ENCODE results near the gene ITGAD. TPM values are rescaled to one million over a fixed set of nuclear protein-coding genes. Genes with fewer than 3 reads are reported as not detected.
"Not testable (repeated sequence)": the region's sequence is repeated elsewhere in the genome, so short reads cannot be mapped to it uniquely, and the experiment has no call there.

ITGAD gene
- total RNA-seq, 1 experiment from 2014 or later = not detected

- ATAC-seq (no peak), DNase-seq (no peak)
- Histone ChIP-seq H3K36me3 (ENCODE audit: low read depth, low read length) (no peaks in the 10 kb centered on the region), H3K27me3 (ENCODE audit: low read length) (no peaks in the 10 kb centered on the region), H4K20me1 (ENCODE audit: low read length) (no peaks in the 10 kb centered on the region), H3K9me3 (ENCODE audit: low read length) (no peaks in the 10 kb centered on the region), H3K79me2 (ENCODE audit: low read length) (no peaks in the 10 kb centered on the region), H3F3A (ENCODE audit: low read length, unreplicated experiment) (no peaks in the 10 kb centered on the region), H3K9ac (ENCODE audit: low read length) (no peak overlapping the region), H3K4me2 (ENCODE audit: low read length) (no peak overlapping the region), H3K4me1 (ENCODE audit: insufficient read depth, low read length) (no peaks in the 10 kb centered on the region), H3K27ac (ENCODE audit: low read length) (no peak overlapping the region), H2AFZ (ENCODE audit: low read length) (no peak overlapping the region), H3K9me2 (replicated peaks; ENCODE audit: low read length) (no peaks in the 10 kb centered on the region), H3K4me3 (ENCODE audit: low read length) (no peak overlapping the region)
- ChIA-PET POLR2A (ENCODE audit: unreplicated experiment) (no interaction called here), CTCF (no interaction called here)
- TF ChIP-seq EZH2phosphoT487 (IDR thresholded peaks at IDR 0.05; ENCODE audit: borderline replicate concordance, low read length) (no peak), EZH2 (IDR thresholded peaks at IDR 0.05; ENCODE audit: low read length, unreplicated experiment) (no peak), CTCF (conservative IDR thresholded peaks at IDR 0.05; ENCODE audit: low read depth, low read length) (no peak)
- no TSS peak for BruUV-seq (replicated peaks)
- intact Hi-C loops (cut with micrococcal nuclease) = no loop called here
These were observed 46.4 kb downstream of the ITGAD start for GRCh38 chr16:31439519-31439918.

- Histone ChIP-seq H3K36me3 (ENCODE audit: low read depth, low read length) (no peaks in the 10 kb centered on the region), H3F3A (ENCODE audit: low read length, unreplicated experiment) (no peaks in the 10 kb centered on the region), H3K9ac (ENCODE audit: low read length) (no peak overlapping the region), H3K27me3 (ENCODE audit: low read length) (no peaks in the 10 kb centered on the region), H3K4me2 (ENCODE audit: low read length) (no peak overlapping the region), H4K20me1 (ENCODE audit: low read length) (no peaks in the 10 kb centered on the region), H3K9me3 (ENCODE audit: low read length) (no peaks in the 10 kb centered on the region), H3K4me3 (ENCODE audit: low read length) (no peak overlapping the region), H3K79me2 (ENCODE audit: low read length) (no peaks in the 10 kb centered on the region), H2AFZ (ENCODE audit: low read length) (no peak overlapping the region), H3K4me1 (ENCODE audit: insufficient read depth, low read length) (no peaks in the 10 kb centered on the region), H3K27ac (ENCODE audit: low read length) (no peak overlapping the region), H3K9me2 (replicated peaks; ENCODE audit: low read length) (no peaks in the 10 kb centered on the region)
- ATAC-seq (no peak), DNase-seq (no peak)
- ChIA-PET CTCF (no interaction called here), POLR2A (ENCODE audit: unreplicated experiment) (no interaction called here)
- intact Hi-C loops (cut with micrococcal nuclease) = loop anchor here (5.0 kb wide), 2 partner anchors 298 to 458 kb away; no protein-coding TSS in a partner anchor
- TF ChIP-seq CTCF (conservative IDR thresholded peaks at IDR 0.05; ENCODE audit: low read depth, low read length) = no peak
- BruUV-seq (replicated peaks) = no TSS peak
These were observed 47.5 kb downstream of the ITGAD start for GRCh38 chr16:31440516-31441184.

GRCh38 chr16:31441956-31442355 is 48.8 kb downstream of the ITGAD start:
- no TSS peak for BruUV-seq (replicated peaks)
- CTCF ChIA-PET = interaction anchor here (0.5 kb wide), 1 partner anchor 492 kb away, joined by 4 read pairs; no protein-coding TSS in a partner anchor
- no peak for ATAC-seq
- Histone ChIP-seq H3K9ac (ENCODE audit: low read length) (no peak overlapping the region), H4K20me1 (ENCODE audit: low read length) (no peaks in the 10 kb centered on the region), H3K4me2 (ENCODE audit: low read length) (no peak overlapping the region), H3K27ac (ENCODE audit: low read length) (no peak overlapping the region), H2AFZ (ENCODE audit: low read length) (no peak overlapping the region), H3K36me3 (ENCODE audit: low read depth, low read length) (no peaks in the 10 kb centered on the region), H3K9me3 (ENCODE audit: low read length) (no peaks in the 10 kb centered on the region), H3K27me3 (ENCODE audit: low read length) (no peaks in the 10 kb centered on the region), H3K79me2 (ENCODE audit: low read length) (no peaks in the 10 kb centered on the region), H3K4me1 (ENCODE audit: insufficient read depth, low read length) (no peaks in the 10 kb centered on the region), H3K9me2 (replicated peaks; ENCODE audit: low read length) (no peaks in the 10 kb centered on the region), H3K4me3 (ENCODE audit: low read length) (no peak overlapping the region), H3F3A (ENCODE audit: low read length, unreplicated experiment) (no peaks in the 10 kb centered on the region)
- intact Hi-C loops (cut with micrococcal nuclease) = loop anchor here (5.0 kb wide), 2 partner anchors 300 to 460 kb away; no protein-coding TSS in a partner anchor
- no peak for TF ChIP-seq CTCF (conservative IDR thresholded peaks at IDR 0.05; ENCODE audit: low read depth, low read length)
- no peak for TF ChIP-seq EZH2phosphoT487 (IDR thresholded peaks at IDR 0.05; ENCODE audit: borderline replicate concordance, low read length)
- no peak for TF ChIP-seq EZH2 (IDR thresholded peaks at IDR 0.05; ENCODE audit: low read length, unreplicated experiment)
- POLR2A ChIA-PET (ENCODE audit: unreplicated experiment) = no interaction called here
- DNase-seq = no peak

- H3K4me2 ChIP-seq (ENCODE audit: low read length); H2AFZ ChIP-seq (ENCODE audit: low read length); H3K4me1 ChIP-seq (ENCODE audit: insufficient read depth, low read length); H3K27me3 ChIP-seq (ENCODE audit: low read length); H4K20me1 ChIP-seq (ENCODE audit: low read length); DNase-seq; intact Hi-C loops (cut with micrococcal nuclease); H3K79me2 ChIP-seq (ENCODE audit: low read length); H3K4me3 ChIP-seq (ENCODE audit: low read length); ATAC-seq; H3K27ac ChIP-seq (ENCODE audit: low read length); H3K9me3 ChIP-seq (ENCODE audit: low read length); H3K9me2 ChIP-seq (replicated peaks; ENCODE audit: low read length); H3F3A ChIP-seq (ENCODE audit: low read length, unreplicated experiment); H3K36me3 ChIP-seq (ENCODE audit: low read depth, low read length); POLR2A ChIA-PET (ENCODE audit: unreplicated experiment); CTCF ChIA-PET; H3K9ac ChIP-seq (ENCODE audit: low read length); BruUV-seq (replicated peaks): not testable (repeated sequence)
These were observed 52.8 kb downstream of the ITGAD start for GRCh38 chr16:31445931-31446330.

Measured in PC-3 (cell line).